ENCODE results near the gene ATG4B.

Gene ATG4B

GRCh38 chr2:241666627-241667400, 29.3 kb downstream of the ATG4B start:
- DNase-seq (ENCODE audit: low read depth in 2 of 2): no peak

DNA sequence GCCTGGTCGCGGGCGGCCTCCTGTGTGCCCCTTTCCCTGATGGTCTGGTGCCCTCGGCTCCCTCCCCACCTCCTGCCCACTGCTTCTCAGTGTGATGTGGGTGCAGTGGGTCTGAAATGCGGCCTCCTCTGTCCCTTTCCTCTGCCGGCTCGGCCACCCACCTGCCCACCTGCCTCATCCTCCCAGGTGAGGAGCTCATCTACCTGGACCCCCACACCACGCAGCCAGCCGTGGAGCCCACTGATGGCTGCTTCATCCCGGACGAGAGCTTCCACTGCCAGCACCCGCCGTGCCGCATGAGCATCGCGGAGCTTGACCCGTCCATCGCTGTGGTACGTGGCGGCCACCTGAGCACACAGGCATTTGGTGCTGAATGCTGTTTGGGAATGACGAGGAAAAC, 30.9 kb downstream of the ATG4B start:
- no peak for DNase-seq (ENCODE audit: low read depth in 2 of 2)

DNA sequence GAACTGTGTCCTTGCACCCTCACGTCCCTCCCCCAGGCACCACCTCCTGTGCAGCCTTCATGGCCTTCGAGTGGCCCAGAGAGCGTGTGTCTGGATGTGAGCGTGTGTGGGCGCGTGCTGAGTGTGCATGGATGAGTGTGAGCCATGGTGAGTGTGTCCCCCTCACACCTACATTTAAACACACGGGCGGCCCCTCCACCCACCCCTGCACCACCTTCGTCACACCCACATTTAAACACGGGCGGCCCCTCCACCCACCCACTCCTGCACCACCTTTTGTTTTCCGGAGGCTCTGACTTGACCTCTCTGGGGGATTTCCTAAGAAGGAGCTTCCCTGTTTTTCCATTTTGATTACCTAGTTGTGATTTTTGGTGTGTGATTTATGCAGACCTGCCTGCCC, 31.3 kb downstream of the ATG4B start:
- DNase-seq (ENCODE audit: low read depth in 2 of 2): no peak

DNA sequence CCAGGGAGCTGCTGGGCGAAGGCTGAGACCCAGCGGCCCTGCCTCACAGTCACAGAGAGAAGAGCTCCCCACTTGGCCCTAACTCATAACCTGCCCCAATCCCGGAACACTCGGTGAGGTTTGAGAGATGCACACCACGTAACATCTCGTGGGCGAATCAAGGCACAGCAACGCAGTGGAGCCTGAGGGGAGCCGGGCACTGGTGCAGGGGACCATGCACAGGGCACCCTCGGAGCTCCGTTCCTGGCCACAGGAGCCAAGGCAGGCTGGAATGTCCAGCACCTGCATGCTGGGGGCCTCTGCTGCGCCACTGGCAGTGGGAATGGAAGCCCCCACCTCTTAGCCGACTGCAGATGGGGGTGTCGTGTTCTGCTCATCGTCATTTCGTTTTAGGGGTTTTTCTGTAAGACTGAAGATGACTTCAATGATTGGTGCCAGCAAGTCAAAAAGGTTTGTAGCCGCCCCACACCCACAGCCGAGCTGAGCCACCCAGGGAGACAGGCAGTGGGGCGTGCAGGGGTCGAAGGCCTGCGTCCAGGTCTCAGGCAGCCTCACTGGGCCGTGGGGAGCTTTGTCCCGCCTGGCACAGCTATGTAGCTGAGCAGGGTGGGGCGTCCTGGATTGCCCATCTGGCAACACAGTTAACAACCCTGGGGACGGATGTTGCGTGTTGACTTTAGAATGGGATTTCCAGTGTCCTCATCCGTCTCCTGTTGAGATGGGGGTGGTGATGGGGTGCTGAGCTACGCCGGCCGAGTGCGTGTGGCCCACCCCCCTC, 33.0 kb downstream of the ATG4B start:
- no peak for DNase-seq (ENCODE audit: low read depth in 2 of 2)

- DNase-seq (ENCODE audit: low read depth in 2 of 2): no peak
Measured at GRCh38 chr2:241671457-241672240, 34.2 kb downstream of the ATG4B start.

- DNase-seq (ENCODE audit: low read depth in 2 of 2): no peak
Measured at GRCh38 chr2:241672243-241673188, 35.0 kb downstream of the ATG4B start.

DNA sequence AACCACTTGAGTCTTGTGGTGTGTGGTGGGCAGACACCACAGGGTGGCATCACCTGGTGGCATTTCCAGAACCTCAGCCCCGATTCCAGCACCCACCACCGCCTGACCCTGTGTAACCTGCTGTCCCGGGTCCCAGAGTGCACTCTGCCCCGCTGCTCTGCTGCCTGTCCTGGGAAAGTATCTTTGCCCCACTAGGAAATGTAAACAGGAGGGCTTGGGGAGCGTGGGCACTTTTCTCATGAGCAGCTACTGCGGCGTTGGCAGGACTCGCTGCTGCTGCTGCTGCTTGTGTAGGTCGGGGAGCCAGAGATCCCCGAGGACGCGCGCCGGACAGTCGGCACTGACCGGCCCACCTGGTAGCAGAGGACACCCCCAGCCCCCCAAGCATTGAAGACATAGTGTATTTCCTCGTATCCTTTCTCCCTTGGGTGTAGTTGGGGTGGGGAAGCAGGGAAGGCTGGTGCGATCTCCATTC, 35.7 kb downstream of the ATG4B start:
- no peak for DNase-seq (ENCODE audit: low read depth in 2 of 2)

- no peak for DNase-seq (ENCODE audit: low read depth in 2 of 2)
Measured at GRCh38 chr2:241673797-241674725, 36.6 kb downstream of the ATG4B start.

- DNase-seq (ENCODE audit: low read depth in 2 of 2): no peak
Measured at GRCh38 chr2:241675885-241676284, 38.4 kb downstream of the ATG4B start.

DNA sequence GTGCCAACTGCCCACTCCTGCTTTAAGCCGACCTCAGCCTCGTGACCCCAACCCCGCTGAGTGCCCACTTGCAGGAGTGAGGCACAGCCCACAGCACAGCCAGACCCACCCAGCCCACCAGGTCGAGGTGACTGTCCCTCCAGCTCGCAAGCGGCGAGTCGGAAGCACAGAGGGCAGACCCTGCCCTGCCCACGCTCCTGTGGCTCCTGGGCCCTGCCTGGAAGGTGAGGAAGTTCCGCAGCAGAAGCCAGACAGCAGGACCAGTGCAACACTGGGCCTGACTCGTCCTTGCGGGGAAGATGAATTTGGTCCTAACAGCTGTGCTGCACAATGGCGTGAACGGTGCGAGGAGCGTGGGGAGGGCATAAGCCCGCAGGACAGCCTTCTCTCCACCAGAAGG, 39.2 kb downstream of the ATG4B start:
- no peak for DNase-seq (ENCODE audit: low read depth in 2 of 2)

GRCh38 chr2:241677392-241677791, 39.9 kb downstream of the ATG4B start:
- no peak for DNase-seq (ENCODE audit: low read depth in 2 of 2)

DNA sequence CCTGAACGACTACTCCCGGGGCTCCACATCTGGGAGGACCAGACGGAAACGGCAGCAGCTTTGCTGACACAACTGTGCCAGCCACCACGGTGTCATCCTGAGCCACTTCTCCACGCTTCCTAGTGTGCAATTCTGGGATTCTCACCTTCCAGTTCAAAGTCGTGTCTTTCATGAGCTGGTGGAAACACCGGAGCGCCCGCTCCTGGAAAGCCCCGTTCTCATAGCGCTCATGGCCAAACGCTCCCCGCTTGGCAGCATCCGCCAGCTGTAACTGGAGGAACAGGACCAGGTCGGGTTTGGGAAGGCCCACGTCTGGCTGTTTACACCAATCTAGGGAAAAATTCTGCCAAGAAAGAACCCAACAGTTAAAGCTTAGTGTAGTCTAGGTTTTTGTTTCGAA, 40.8 kb downstream of the ATG4B start:
- DNase-seq (ENCODE audit: low read depth in 2 of 2): no peak

- no peak for DNase-seq (ENCODE audit: low read depth in 2 of 2)
Measured at GRCh38 chr2:241678784-241679540, 41.5 kb downstream of the ATG4B start.

DNA sequence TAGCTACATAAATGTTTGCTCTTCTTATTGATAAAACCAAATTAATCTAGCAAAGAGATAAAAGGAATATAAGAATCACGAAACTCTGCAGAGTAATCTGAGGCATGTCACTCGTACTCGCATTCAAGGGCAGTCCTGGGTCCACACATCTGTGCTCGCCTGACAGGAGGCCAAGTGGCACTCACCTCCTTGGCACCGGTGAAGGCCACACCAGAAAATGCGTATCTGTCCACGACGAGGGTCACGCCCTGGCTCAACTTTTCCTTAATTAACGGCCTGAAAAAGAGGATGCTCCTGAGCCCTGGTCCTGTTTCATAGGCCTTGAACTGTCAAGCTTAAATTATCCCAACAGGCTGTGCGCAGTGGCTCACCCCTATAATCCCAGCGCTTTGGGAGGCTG, 42.6 kb downstream of the ATG4B start:
- no peak for DNase-seq (ENCODE audit: low read depth in 2 of 2)

- no peak for DNase-seq (ENCODE audit: low read depth in 2 of 2)
Measured at GRCh38 chr2:241680827-241681599, 43.5 kb downstream of the ATG4B start.

DNA sequence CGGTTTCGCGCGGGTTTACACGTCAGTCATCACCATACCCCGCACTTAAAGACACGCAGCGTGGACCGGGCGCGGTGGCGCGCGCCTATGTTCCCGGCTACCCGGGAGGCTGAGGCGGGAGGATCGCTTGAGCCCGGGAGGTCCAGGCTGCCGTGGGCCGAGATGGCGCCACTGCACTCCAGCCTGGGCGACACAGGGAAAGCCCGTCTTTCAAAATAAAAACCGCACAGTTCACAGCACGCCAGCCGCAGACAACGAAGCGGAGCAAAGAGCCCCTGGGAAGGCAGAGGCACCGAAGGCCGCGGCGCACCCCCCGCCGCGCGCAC, 48.8 kb downstream of the ATG4B start:
- no peak for DNase-seq (ENCODE audit: low read depth in 2 of 2)

- DNase-seq (ENCODE audit: low read depth in 2 of 2): peak; percentile 87
Measured at GRCh38 chr2:241686650-241687425, 49.3 kb downstream of the ATG4B start, which contains the start of gene DTYMK. DTYMK (minus strand) TSS chr2:241686815; CDS start chr2:241686783, 32 bp downstream.

DNA sequence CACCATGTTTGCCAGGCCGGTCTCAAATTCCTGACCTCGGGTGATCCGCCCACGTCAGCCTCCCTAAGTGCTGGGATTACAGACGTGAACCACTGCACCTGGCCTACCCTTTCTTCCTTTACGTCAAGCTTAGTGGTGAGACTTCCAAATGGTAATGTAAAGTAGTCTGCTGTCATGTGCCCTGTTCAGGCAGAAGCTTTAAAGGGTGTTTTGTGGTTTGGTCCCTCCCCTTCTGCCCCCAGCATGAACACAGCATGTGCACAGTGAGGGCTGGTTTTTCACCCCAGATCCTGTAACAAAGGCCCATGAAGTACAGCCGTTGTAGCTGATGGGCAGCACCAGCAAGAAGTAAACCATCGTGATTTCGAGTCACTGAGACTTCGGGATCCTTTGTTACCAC, 51.8 kb downstream of the ATG4B start:
- no peak for DNase-seq (ENCODE audit: low read depth in 2 of 2)
